NCI-H1694 treated with DMSO at 0.1 percent for 48 hours (cell line): Measurements from ENCODE around the gene TBL1XR1.

ENCODE experiments used
- DNase-seq: peaks from one replicate; lab custom pipeline; 2025; lab: John Stamatoyannopoulos, UW

The TBL1XR1 gene

DNA sequence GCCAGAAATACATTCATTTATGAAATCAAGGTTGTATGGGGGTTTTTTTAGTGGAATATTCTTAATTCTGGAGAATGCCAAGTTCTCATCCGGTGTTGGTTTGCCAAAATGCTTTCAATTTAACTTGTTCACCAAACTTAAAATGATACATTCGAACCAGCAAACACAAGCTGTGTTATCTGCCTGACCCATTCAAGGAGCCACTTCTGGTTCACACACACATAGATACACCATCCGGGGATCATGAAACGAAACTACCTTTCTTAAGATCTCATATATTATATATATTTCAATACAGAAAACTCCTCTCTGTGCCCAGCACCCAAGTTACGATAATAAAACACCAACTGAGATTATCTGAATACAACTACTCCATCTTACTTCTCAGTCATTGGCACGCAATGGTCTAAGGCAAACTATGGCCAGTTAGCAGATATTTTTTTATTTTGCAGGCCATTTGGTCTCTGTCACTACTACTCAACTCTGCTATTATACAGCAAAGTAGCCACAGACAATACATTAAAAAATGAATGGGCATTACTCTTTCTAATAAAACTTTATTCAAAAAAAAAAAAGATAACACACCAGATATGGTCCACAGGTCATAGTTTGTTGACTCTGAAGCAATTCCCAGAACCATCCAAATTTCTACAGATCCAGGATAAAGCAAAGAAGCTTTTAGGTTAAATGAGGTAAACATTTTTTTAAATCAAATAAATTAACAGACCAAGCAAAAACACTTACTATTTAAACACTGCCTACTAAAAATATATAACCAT lies 89.6 kb downstream of the TBL1XR1 start:
- DNase-seq = no peak

- DNase-seq = no peak
Measured at GRCh38 chr3:177106594-177106993, 90.7 kb downstream of the TBL1XR1 start.

- DNase-seq = no peak
Measured at GRCh38 chr3:177106184-177106583, 91.1 kb downstream of the TBL1XR1 start.

GRCh38 chr3:177105623-177106022 lies 91.7 kb downstream of the TBL1XR1 start:
- no peak for DNase-seq

GRCh38 chr3:177104299-177104992 lies 92.8 kb downstream of the TBL1XR1 start:
- no peak for DNase-seq

- no peak for DNase-seq
Measured at GRCh38 chr3:177102553-177102952, 94.7 kb downstream of the TBL1XR1 start.

GRCh38 chr3:177098551-177098950 lies 98.7 kb downstream of the TBL1XR1 start:
- DNase-seq = no peak

DNA sequence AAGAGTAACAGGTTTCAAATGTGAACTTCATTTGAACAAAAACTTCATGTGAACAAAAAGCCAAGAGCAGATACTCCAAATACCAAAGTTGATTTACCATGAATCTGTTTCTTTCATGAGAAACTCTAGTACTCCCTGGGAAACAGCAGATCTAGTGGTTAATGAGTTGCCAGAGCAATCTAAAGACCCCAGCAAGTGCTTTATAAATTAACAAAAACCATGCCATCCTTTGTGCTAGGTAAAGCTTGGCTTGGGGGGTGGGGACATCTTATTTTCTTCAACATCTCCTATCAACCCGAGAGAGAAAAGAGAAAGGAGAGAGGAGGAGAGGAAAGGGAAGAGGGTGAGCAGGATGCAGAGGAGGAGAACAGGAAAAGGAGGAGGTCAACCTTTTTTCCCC lies 100.7 kb downstream of the TBL1XR1 start:
- DNase-seq = no peak

DNA sequence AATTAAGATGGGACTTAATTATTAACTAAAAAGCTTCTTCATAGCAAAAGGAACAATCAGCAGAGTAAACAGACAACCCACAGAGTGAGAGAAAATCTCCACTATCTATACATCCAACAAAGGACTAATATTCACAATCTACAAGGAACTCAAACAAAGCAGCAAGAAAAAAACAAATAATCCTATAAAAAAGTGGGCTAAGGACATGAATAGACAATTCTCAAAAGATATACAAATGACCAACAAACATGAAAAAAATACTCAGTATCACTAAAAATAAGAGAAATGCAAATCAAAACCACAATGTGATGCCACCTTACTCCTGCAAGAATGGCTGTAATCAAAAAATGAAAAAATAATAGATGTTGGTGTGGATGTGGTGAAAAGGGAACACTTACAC lies 103.3 kb downstream of the TBL1XR1 start:
- no peak for DNase-seq

DNA sequence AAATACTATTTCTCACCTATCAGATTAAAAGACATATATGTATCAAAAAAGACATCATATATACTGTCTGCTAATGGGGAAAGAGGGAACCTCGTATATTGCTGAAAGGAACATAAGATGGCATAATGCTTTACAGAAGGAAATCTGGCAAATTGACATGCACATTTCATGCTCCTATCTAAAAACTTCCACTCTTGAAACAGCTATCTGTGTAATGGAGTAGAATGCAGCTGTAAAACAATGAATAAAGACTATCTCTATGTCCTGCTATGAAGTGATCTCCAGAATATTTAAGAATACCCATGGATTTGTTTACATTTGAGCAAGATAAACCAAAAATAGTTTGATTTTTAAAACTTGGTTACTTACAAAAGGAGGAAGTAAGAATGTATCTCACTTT lies 107.4 kb downstream of the TBL1XR1 start:
- DNase-seq = no peak

GRCh38 chr3:177089110-177089509 lies 108.2 kb downstream of the TBL1XR1 start:
- no peak for DNase-seq

DNA sequence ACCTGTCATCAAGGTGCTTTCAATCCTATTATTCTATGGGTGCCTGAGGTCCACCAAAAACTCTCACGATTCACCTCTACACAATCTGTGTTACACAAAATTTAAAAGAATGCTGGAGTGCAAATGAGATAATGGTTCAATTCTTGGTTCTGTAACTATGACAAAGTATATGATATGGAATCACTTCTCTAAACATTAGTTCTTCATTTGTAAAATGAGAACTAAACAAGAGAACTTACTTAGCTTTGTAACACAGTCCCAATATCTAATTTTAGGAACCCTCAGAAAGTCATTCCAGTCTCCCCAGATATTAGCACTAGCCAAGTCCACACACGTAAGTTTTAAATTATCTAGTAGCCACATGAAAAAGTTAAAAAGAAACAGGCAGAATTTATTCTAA lies 111.5 kb downstream of the TBL1XR1 start:
- DNase-seq = no peak

DNA sequence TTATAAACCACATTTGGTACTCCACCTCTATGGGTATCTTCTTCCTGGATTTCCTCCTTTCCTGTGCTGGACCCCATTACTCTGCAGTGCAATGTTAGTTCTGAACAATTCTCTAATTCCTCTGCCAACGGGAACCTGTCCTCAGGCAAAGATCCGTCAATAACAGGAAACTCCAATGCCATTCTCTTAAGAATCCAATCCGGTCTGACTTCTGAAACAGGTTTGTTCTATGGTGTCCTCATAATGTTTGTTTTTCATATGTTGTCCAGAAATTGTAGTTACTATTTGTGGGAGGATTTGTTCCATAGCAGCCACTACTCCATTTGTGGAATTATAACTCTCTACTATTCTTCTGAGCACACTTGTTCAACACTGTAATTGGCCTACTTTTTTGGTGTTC lies 112.7 kb downstream of the TBL1XR1 start:
- no peak for DNase-seq

DNA sequence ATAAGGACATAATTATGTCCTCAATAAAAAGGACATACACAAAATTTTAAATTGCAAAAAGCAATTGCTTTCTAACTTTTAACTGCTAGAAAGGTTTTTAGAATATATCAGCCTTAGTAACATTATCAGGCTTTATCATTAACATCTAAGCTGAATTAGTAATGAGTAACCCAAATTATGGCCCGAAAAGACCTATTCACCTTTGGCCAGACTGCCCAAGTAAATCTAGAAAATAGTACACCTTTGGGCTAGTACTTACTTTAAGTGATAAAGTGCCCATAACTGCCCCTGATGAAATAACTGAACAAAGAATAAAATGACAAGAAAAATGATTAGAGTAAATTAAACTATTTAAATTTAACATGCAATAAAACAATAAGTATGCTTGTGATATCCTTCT lies 117.2 kb downstream of the TBL1XR1 start:
- DNase-seq = no peak

- DNase-seq = no peak
Measured at GRCh38 chr3:177079684-177080083, 117.6 kb downstream of the TBL1XR1 start.

- DNase-seq = no peak
Measured at GRCh38 chr3:177071496-177072156, 125.7 kb downstream of the TBL1XR1 start.

GRCh38 chr3:177069514-177070329 lies 127.6 kb downstream of the TBL1XR1 start:
- DNase-seq = no peak

DNA sequence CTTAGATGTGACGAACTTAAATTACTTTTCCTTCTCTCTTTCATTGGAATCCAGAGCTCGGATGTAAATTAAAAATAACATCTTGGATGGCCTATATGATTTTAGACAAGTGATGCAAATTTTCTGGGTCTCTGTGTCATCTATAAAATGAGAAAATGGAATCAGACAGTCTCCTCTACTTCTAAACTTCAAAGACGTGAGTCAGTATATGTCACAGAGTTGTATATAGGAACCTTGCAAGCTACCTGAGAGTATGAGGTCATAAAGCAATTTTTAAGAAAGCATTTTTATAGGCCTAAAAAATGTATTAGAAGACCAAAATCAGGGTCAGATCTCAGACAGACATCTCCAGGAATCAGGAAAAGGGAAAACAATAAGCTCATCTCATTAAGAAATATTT lies 128.3 kb downstream of the TBL1XR1 start:
- DNase-seq = no peak

DNA sequence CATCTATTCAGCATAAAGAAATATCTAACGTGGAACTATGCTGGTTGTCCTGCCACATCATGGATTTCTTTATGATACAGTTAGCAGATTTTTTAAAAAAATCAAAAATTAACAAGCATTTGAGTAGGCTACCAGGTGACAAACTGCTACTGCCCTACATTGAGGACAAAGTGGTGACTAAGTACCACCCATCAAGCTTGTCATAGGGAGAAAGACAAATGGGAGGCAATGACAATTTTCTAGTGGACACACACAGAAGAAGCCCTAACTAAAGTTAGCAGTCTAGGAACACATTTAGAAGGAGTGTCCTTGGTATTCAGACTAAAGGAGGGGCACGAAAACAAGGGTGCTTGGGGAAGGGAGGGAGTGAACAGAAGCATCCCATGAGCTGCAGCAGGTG lies 131.2 kb downstream of the TBL1XR1 start:
- no peak for DNase-seq

GRCh38 chr3:177065285-177066033 lies 131.8 kb downstream of the TBL1XR1 start:
- no peak for DNase-seq

- no peak for DNase-seq
Measured at GRCh38 chr3:177062052-177062732, 135.1 kb downstream of the TBL1XR1 start.
